Ovary (tissue), 3 donors: ENCODE results near the gene TEDDM1.

Experiments used
- CTCF ChIP-seq, 3 donors: fragments of 450-650 bp in 2 of 3; fragments of 200-600 bp in 1 of 3; IDR thresholded peaks; one replicate each; pipeline versions ENCODE4 v1.5.1 to v1.8.0; 2016 to 2022; ENCODE audit warnings: antibody characterized with exemption in 3 of 3, mild to moderate bottlenecking in 1 of 3
- EP300 ChIP-seq: sonication (generic); formaldehyde crosslinking; IDR thresholded peaks from one replicate; pipeline ENCODE4 v1.6.1; 2017; ENCODE audit warnings: antibody characterized with exemption
- POLR2A ChIP-seq: fragments of 450-650 bp; IDR thresholded peaks from one replicate; pipeline ENCODE4 v1.6.1; 2017; ENCODE audit warnings: antibody characterized with exemption, mild to moderate bottlenecking, moderate library complexity
- donor health status: DM: no; HTN: no; CAD: no.

DNA sequence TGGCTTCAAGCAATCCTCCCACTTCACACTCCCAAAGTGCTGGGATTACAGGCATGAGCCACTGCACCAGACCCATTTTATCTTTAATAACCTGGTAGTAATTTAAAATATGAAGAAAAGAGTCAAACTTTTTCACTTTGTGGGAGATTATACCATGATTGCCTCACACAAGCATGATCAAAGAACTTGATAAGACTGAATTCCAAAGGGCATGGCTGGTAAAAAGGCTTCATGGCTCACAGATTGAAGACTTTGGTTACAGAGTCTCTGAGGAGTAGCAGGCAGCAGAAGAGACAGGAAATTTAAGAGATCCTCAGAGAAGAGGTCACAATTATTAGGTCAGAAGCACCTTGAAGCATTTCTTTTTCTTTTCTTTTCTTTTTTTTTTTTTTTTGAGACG is 33.1 kb upstream of the TEDDM1 start:
- TF ChIP-seq CTCF (IDR thresholded peaks at IDR 0.05) (no peak), EP300 (no peak), POLR2A (no peak)
